GM19238 (cell line): ENCODE measurements around the gene FUBP1.
"Not testable (repeated sequence)": the region's sequence is repeated elsewhere in the genome, so short reads cannot be mapped to it uniquely, and the experiment has no call there.

ENCODE experiments used
- DNase-seq: peaks from one replicate; pipeline ENCODE4 v3.0.0; 2011; ENCODE audit warnings: low spot score; ENCODE audit not compliant: insufficient read length

Gene FUBP1, protein sequence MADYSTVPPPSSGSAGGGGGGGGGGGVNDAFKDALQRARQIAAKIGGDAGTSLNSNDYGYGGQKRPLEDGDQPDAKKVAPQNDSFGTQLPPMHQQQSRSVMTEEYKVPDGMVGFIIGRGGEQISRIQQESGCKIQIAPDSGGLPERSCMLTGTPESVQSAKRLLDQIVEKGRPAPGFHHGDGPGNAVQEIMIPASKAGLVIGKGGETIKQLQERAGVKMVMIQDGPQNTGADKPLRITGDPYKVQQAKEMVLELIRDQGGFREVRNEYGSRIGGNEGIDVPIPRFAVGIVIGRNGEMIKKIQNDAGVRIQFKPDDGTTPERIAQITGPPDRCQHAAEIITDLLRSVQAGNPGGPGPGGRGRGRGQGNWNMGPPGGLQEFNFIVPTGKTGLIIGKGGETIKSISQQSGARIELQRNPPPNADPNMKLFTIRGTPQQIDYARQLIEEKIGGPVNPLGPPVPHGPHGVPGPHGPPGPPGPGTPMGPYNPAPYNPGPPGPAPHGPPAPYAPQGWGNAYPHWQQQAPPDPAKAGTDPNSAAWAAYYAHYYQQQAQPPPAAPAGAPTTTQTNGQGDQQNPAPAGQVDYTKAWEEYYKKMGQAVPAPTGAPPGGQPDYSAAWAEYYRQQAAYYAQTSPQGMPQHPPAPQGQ

DNA sequence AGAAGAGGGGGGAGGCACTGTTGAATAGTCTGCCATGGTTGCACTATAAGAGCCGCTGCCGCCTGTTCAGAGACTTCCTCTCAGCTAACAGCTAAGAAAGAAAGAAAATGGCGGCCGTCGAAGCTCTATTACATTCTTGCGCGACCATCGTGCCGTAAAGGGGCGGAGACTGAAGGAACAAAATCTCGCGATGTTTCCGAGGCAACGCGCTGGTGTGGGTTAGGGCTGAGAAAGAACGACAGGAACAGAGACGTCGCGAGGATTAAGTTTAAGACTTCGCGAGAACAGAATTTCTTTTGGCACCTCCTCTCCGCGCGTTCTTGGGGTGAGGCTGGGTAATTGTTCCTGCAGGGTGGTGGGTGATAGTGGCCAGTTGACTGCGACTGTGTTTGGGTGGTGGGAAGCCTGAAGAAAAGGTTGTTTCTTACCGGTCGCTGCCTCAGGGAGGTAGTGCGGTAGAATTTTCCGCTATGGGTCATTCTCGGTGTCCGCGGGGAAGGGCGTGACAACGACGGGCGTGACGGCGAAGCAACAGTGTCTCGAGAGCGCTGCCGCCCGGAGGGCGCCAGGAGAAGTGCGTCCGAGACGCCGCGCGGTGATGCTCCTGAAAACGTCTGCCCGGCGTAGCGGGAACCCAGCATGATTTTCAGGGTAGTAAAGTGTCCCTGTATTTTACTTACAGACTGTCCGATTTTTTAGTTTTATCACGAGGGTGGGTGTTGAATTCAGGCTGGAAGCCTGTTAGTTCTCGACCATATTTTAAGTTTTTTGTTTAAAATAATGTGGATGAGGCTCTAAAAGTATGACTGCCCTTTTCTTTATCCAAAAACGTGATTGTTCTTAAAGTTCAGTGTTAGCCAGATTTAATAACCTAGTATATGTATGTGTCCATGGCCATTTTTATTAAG lies at the start of gene FUBP1:
FUBP1 (minus strand) TSS at position 104 of the 908 bp plus-strand sequence; CDS start at position 36, 68 bp downstream.
- peak; percentile 55 for DNase-seq

DNA sequence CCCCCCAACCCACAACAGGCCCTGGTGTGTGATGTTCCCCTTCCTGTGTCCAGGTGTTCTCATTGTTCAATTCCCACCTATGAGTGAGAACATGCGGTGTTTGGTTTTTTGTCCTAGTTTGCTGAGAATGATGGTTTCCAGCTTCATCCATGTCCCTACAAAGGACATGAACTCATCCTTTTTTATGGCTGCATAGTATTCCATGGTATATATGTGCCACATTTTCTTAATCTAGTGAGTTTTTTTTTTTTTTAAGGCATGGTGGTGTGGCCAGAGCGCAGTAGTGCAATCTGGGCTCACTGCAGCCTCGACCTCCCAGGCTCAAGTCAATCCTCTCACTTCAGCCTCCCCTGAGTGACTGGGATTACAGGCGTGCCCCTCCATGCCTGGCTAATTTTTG lies 42.3 kb upstream of the FUBP1 start:
- DNase-seq: not testable (repeated sequence)

DNA sequence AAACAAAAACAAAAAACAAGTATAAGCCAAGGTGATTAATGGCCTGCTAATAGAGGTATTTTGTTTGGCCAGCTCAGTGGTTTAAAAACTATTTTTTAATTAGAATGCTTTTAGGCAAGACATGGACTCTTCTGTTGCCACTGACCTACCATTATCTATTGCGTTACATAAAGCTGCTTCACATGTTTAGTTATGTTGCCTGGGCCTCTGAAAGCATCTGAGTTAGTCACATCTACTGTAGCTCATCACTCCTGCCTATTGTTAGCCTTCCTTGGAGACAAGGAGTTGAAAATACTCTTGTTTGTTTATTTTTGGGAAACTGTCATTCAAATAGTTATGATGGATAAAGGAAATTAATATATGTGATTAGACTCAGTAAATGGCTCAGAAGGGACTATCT lies 40.2 kb upstream of the FUBP1 start:
- no peak for DNase-seq

DNA sequence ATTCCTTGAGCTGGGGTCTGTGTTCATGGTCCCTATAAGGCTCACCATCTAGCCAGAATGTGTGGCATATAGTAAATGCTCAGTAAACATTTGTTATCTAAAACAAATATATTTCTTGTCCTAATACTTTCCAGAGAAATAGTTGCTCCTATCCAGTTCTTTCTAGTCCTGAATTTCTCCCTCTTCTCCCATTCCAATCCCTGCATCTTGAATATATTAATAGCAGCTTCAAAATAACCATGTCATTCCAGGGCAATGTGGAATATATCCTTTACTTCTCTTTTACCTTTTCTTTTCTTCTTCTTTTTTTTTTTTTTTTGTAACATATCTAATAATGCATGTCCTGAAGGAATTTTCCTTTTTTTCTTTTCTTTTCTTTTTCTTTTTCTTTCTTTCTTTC lies 36.3 kb upstream of the FUBP1 start:
- no peak for DNase-seq

DNA sequence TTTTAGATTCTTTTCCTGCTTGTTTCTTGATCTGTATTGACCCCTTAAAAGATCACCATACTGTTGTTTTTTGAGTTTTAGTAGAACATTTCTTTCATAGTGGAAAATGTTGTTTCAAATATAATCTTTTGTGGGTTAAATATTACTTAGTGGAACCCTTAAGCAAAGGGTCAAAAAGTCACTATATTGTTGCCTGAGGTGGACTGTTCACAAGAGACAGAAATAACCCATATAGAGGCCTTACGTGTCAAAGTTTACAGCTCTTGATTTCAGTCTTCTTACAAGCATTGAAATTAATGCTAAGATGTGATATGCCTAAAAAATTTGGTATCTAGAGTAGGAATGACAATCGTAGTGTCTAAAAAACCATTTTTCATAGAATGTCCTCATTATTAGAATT lies 32.2 kb upstream of the FUBP1 start:
- no peak for DNase-seq

DNA sequence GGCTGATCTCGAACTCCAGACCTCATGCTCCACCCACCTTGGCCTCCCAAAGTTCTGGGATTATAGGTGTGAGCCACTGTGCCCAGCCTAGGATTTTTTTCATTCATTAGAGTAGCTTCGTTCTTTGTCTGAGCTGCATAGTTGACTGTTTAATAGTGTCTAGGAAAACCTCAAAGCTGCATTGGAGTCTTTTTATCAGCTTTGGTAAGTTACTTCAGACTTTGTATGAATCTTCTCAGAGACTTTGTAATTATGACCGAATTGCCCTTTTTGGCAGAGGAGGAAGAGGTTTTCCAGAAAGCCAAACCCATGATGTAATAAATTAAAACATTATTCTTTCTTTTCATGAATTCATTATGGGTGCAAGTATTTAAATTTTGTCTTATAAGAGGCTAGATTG lies 31.0 kb upstream of the FUBP1 start:
- DNase-seq: no peak

DNA sequence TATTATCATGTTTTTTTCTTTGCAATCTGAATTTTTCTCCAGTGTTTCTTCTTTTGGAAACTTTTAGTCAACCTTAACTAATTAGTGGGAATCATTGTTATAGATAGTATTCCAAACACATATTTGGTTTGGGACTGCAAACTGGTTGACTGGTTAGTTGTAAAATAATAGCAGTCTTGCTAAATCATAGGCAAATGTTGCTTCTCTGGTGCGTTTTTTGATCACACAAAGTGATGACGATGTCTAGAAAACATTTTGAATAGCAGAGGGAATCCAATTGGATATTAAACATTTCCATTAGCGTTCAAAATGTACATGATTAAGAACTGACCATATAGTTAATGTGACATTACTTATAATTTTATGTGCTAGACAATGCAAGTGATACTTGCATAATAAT lies 30.4 kb upstream of the FUBP1 start:
- DNase-seq: no peak

DNA sequence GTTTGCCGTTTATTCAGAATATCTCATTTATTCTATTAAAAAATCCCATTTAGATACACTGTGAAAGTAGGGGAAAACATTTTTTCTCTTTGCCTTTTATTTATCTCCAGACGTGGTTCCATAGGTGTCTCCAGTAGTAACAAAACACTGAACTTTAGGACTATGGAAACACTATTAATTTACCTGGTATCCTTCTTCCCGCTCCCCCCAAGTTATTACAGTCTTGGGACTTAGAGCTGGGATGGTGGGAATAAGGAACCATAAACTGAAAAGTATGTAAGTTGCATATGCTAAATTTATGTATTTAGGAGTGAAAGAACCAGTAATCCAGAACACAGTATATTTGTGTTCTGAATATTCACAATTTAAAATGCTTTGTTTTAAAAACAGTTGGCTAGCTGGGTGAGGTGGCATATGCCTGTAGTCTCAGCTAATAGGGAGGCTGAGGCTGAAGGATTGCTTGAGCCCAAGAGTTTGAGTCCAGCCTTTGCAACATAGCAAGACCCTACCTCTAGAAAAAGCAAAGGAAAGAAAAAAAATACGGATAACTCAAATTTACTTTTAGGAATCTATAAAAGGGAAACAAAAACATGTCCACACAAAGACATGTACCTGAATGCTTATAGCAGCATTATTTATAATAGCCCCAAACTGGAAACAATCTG lies 28.9 kb upstream of the FUBP1 start:
- DNase-seq: no peak

DNA sequence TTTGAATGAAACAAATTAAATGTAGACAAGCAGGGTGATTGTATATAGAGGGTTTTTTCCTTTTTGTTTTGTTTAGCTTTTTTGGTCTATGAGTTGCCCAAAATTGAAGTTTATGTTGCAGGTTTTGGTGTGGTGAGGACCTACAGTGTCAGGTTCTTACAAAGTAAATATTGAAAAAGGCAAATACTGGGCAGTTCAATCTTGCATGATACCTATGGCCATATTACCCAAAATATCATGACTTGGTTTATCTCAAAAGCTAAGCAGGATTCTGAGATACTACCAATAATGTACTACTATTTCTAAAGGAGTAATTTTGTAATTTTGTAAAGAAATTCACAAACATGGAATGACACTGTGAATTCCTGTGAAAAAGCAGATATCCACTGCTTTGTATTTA lies 27.6 kb upstream of the FUBP1 start:
- no peak for DNase-seq

DNA sequence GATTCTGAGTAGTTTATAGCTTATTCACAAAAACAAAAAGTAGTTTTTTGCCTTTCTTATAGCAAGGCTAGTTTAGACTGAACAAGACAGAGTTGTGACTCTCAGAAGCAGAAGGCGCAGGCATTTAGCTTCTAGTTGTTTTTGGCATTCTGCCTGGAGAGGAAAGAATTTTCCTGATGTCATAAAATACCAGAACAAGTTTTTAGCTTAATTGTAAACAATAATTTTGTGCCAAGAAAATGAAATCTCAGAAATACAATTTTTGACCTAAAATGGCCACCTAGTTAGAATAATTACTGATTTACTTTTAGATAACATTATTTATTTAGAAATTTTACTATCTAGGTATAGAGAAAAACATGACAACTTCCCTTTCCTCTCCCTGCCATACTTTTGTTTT lies 26.9 kb upstream of the FUBP1 start:
- no peak for DNase-seq

DNA sequence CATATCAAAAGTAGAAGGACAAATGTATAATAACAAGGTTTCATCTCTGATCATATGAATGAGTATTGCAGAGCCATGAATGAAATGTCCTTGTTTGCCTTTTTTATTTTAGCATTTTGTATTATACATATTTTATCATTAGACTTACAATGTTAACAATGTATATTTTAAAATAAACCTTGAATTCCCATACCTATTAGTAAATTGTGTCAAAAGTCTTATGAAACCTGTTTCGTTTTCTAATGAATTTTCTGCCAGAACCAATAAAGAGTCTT lies 26.5 kb upstream of the FUBP1 start:
- no peak for DNase-seq

DNA sequence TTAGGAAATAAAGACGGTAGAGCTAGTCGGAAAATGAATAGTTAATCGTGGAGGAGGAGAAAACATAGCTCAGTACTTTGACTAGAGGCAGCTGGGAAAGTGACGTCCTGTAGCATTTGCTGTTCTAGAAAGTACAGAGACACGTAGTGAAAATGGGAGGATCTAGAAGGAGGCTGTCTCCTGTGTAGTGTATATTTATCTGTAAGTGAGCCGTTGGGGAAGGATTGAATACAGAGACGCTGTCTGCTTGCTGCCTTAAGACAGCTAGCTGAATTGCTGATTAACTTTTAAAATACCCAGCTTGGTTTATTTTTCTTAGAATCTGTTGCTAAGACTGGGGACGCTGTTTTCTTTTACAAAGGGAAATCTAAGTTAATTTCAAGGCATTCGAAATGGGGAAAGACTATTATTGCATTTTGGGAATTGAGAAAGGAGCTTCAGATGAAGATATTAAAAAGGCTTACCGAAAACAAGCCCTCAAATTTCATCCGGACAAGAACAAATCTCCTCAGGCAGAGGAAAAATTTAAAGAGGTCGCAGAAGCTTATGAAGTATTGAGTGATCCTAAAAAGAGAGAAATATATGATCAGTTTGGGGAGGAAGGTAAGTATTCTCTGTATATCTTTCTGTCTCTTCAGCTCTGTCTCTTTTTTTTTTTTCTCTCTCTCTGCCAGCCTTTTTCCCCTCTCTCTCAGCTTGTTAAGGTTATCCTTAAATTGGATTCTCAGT lies 26.0 kb upstream of the FUBP1 start, which contains the start of gene DNAJB4:
DNAJB4 (plus strand) TSS at position 221 of the 729 bp plus-strand sequence; CDS start at position 393, 172 bp downstream.
- DNase-seq: peak; percentile 38

DNA sequence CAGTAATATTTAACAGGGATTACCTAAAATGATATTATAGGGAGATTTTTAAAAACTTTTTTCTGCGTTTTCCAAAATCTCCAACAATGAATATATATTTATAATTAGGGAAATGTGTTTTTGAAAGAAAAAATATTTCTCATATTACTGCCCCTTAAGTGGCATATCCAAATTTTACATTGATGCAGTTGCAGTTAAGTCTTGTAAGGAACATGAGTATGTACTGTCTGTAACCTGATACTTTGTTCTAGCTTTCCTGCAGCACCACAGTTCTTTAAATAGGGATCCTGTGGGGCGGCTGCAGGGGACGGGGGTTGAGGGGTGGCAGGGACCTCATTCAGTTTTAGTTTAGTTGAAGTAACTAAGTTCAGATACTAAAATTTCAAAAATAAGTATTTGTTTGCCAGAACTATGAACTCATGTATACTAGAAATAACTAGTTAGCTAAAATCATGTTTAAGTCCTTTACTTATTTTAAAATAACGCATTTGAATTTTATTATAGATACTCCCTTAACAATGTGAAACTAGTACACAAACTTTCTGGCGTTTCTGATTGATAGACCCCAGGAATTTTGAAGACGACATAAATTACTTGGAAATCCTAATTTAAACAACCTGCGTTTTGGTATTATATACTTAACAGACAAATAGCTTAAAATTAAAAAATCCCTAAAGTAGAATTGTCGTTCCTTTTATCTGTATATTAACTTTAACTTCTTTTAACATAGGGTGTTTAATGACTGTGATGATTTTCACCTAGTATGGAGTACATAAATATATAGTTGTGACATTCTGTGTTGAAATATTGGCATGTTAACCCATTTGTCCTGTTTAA lies 25.2 kb upstream of the FUBP1 start:
- peak; percentile 13 for DNase-seq

DNA sequence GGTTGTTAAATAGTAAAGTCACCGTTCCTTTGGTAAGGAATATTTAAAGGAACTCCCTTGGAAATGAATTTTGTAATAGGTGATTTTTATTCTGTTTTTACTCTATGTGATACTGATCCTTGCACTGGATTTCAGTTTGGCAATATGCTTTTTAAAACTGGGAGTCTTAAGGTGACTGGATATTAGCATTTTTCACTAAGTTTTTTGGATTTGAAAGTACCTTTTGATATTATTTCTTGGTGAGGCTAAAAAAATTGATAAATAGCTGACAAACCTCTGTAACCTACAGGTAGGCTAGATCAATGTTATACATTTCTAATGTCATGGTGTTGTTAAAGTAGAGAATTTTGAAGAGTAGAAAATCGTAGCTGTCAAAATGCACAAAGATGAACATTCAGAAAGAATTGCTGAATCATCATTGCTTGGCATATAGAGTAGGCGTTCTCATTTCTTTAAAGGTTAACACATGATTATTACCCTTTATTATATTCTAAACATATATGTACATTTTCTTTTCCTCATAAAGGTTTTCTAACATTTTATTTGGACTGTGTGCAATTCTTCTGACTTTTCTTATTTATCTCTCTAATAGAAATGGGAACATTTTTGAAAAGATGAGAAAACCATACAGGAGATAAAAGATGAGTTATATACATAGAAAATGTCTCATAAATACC lies 24.3 kb upstream of the FUBP1 start:
- DNase-seq: no peak

DNA sequence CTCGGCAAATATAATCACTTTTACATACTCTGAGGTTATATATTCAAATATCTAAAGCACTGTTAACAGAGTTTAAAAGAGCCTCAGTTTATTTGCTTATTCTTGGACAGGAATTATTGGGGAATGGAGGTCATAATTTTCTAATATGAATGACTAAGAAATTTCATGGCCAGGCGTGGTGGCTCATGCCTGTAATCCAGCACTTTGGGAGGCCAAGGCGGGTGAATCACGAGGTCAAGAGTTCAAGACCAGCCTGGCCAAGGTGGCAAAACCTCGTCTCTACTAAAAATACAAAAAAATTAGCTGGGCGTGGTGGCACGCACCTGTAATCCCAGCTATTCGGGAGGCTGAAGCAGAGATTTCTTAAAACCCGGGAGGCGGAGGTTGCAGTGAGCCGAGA lies 21.7 kb upstream of the FUBP1 start:
- DNase-seq: not testable (repeated sequence)

DNA sequence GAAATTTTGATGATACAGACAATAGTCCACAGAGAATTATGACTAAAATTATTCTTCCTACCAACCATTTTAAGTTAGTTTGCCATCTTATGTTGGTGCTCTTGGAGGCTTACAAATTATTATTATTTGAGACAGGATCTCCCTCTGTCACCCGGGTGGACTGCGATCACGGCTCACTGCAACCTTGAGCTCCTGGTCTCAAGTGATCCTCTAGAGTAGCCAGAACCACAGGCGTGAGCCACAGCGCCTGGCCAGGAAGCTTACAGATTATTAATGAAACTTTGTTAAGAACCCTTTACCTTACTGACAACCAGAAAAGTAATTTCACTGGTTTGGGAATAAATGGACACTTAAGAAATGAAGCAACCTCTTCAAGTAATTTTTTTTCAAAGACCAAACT lies 17.9 kb upstream of the FUBP1 start:
- DNase-seq: no peak

DNA sequence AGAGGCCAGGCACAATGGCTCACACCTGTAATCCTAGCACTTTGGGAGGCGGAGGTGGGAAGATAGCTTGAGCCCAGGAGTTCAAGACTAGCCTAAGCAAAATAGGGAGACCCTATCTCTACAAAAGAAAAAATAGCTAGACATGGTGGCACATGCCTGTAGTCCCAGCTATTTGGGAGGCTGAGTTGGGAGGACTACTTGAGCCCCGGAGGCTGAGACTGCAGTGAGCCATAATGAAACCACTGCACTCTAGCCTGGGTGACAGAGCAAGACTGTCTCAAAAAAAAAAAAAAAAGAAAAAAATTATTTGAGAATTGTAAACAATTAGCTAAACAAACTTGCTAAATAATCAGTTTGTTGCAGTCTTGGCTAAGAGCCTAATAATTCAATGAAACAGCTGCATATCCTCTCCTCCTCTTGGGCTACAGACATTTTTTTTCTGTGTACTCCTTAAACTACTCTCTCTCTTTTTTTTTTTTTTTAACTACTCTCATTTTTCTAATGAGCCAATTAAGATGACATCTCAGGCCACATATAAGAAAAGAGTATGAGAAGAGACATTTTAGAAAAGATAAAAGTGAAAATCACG lies 15.3 kb upstream of the FUBP1 start:
- no peak for DNase-seq

DNA sequence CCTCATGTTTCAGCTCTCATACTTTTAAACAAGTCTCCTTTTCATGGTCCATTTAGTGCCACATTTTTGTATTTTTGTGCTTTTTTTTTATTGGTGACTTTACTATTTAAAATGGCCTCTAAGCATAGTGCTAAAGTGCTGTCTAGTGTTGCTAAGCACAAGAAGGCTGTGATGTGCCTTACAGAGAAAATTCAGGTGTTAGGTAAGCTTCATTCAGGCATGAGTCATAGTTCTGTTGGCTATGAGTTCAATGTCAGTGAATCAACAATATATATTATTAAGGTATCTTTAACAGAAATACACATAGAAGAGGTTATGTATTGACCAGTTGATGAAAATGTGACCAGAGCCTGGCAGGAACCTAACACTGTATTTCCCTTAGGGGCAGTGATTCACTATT lies 12.8 kb upstream of the FUBP1 start:
- DNase-seq: no peak

DNA sequence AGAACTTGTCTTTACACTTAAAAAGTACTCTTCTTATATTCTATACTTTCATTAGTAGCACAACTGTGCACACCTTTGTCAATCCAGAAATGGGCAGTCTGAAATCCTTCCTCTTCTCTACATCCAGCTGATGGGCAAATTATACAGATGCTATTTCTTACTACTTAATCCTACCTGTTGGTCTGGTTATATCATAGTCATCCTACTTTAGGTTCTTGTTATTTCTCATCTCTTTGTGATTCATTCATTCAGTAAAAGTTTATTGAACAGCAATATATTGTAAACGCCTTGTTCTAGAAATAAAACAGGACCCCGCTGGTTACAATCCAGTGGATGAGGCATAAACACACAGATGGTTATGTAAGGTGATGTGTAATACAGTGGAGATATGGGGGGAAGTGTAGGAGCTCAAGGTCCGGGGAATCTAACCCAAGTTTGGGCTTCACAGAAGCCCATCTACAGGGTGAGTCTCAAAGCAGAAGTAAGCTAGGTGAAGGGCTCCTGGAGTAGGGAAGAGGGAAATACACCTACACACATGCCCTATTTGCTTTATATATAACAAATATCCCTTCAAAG lies 11.8 kb upstream of the FUBP1 start:
- no peak for DNase-seq
